HUES48 (cell line): Measurements from ENCODE around the gene AQP12B.

Source experiments
- H3K27ac ChIP-seq: one replicate; pipeline ENCODE4 v1.7.0; 2013; ENCODE audit warnings: low read depth, low read length, inconsistent platforms
- H3K27me3 ChIP-seq: 2 replicates; pipeline ENCODE4 v1.6.1; 2013; ENCODE audit warnings: mild to moderate bottlenecking, low read length; ENCODE audit not compliant: control insufficient read depth, insufficient read depth
- H3K36me3 ChIP-seq: 2 replicates; pipeline ENCODE4 v1.6.1; 2013; ENCODE audit warnings: low read length; ENCODE audit not compliant: control insufficient read depth, insufficient read depth
- H3K4me1 ChIP-seq: 2 replicates; pipeline ENCODE4 v1.6.1; 2013; ENCODE audit warnings: mild to moderate bottlenecking, low read length; ENCODE audit not compliant: control insufficient read depth, insufficient read depth
- H3K4me3 ChIP-seq: 2 replicates; pipeline ENCODE4 v1.5.1; 2013; ENCODE audit warnings: mild to moderate bottlenecking, low read depth, low read length
- H3K9ac ChIP-seq: 2 replicates; pipeline ENCODE4 v1.6.1; 2013; ENCODE audit warnings: mild to moderate bottlenecking, low read depth, low read length, moderate library complexity
- H3K9me3 ChIP-seq: 2 replicates; pipeline ENCODE4 v1.6.1; 2013; ENCODE audit warnings: low read length; ENCODE audit not compliant: control insufficient read depth, insufficient read depth

AQP12B gene

DNA sequence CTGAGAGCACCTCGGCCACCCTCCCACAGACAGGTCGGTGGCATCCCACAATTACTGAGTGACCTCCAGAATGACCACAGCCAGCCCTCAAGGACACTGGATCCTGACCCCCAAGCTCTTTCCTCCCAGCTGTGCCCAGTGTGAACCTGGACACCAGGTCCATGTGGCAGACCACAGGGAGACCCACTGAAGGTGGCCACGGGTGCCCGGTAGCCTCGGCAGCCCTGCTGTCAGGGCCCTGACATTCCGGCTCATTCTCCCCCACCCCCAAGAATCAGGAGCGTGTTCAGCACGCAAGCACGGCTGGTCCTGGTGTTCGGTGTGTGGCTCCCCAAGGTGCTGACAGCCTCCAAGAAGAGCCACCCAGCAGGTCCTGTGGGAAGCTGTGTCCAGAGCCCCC, 41.7 kb upstream of the AQP12B start:
- Histone ChIP-seq H3K27me3 (no peaks in the 10 kb centered on the region), H3K9me3 (no peaks in the 10 kb centered on the region), H3K36me3 (peaks cover 75% of the 10 kb centered on the region), H3K9ac (no peak overlapping the region), H3K4me3 (no peak overlapping the region), H3K4me1 (no peaks in the 10 kb centered on the region), H3K27ac (no peak overlapping the region)

DNA sequence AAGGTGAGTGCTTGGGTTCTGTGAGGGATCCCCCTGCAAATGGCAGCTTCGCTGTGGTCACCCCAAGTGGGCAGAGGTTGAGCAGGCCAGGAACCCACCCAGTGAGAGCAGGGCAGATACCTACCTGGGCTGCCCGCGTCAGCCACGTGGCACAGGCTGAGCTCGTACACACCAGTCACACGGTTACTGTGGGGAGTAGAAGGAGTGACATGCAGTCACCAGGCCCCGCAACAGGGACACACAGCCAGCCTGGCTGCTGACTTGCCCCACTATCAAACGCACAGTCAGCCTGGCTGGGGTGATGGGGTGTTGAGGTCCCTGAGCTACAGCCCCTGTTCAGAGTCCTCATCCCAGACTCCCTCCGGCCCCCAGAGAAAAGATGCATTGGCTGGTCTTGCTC, 41.2 kb upstream of the AQP12B start:
- peaks cover 76% of the 10 kb centered on the region for H3K36me3 ChIP-seq
- no peak overlapping the region for H3K4me3 ChIP-seq
- H3K27ac ChIP-seq = no peak overlapping the region

DNA sequence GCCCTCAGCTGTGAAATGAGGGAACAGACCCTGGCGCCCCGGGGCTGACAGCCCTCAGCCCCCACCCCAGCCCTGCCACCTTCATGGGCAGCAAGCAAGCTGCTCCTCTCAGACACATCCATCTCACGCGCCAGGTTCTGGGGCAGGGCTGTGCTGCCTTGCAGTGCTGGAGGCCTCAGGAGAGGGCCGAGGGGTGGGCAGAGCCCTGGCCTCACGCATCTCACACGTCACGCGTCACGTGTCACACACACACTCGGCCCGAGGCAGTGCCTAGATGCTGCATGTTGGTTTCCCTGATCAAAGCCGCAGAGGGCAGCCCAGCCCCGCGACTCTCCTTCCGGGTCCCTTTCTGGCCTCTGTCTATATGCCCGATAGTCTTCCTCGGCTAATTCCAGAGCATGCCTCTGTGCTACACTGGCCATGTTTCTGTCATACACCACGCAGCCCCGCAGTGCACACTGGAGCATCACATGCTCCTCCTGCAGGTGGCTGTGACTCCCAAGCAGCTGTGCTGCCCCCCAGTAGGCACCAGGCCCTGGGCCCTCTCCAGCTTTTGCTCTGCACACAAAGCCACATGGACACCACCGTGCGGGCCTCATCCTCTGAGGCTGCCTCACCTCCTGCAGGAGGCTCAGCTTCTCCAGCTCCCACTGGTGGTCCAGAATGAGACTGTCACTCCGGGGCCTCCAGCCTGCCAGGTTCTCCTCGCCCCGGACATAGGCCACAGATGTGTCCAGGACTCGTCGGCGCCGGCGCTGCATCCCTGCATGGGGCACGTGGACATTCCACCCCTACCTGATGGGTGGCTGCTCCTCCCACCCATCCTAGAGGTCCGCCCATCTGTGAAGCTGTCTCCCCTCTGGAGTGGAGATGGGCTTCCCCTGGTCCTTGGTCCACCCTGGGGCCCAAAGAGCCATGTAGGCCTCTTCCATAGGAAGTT, 40.4 kb upstream of the AQP12B start:
- H3K4me3 ChIP-seq = no peak overlapping the region
- H3K36me3 ChIP-seq = peaks cover 82% of the 10 kb centered on the region
- no peak overlapping the region for H3K9ac ChIP-seq
- no peaks in the 10 kb centered on the region for H3K27me3 ChIP-seq
- H3K4me1 ChIP-seq = no peaks in the 10 kb centered on the region
- no peak overlapping the region for H3K27ac ChIP-seq
- no peaks in the 10 kb centered on the region for H3K9me3 ChIP-seq

More for the DNA sequence above, 41.2 kb upstream of the AQP12B start:
- no peaks in the 10 kb centered on the region for H3K9me3 ChIP-seq
- no peaks in the 10 kb centered on the region for H3K4me1 ChIP-seq
- H3K9ac ChIP-seq = no peak overlapping the region
- no peaks in the 10 kb centered on the region for H3K27me3 ChIP-seq

DNA sequence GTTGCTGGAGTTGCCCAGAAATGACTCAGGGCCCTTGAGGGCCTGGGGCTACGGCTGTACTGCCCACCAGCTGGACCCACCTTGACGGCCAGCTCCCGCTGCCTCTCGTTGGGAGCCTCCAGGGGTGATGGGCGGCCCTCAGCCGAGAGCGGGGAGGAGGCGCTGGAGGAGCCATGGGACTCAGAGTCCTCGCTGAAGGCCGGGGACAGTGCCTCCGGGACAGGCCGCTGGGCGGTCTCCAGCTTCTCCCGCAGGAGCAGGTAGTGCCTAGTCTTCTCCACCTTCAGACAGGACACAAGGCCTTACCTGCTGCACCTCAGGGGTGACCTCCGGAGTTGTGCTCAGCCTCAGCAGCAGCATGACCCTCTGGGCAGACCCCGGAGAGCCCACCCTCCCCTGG, 39.7 kb upstream of the AQP12B start:
- H3K9me3 ChIP-seq = no peaks in the 10 kb centered on the region
- no peak overlapping the region for H3K27ac ChIP-seq
- no peaks in the 10 kb centered on the region for H3K4me1 ChIP-seq
- no peak overlapping the region for H3K4me3 ChIP-seq
- no peaks in the 10 kb centered on the region for H3K27me3 ChIP-seq
- peaks cover 88% of the 10 kb centered on the region for H3K36me3 ChIP-seq
- H3K9ac ChIP-seq = no peak overlapping the region

DNA sequence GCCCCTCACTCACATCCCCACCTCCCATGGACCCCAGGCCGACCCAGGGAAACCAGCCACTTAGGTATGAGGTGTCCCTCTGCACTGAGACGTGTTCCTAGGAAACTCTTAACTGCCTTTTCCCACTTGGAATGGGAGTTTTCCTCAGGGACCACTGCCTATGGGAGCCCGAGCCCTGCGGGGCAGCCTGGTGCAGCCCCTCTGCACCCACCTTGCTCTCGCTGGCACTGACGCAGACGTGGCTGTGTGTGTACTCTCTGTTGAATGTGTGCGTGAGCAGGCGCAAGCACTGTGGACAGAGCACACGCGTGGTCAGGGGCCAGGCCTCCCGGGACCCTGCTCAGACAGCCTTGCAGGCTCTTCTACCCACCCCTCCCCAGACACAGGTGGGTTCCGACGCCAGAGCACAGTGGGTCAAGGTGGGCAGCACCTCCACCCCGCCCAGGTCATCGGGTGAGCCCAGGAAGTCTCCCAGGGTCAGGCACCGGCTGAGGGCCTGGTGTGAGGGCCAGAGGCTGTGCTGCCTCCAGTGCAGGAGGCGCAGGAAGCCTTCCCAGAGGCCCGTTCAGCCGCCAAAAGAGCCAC, 39.0 kb upstream of the AQP12B start:
- H3K27me3 ChIP-seq = no peaks in the 10 kb centered on the region
- H3K4me1 ChIP-seq = no peaks in the 10 kb centered on the region
- no peaks in the 10 kb centered on the region for H3K9me3 ChIP-seq
- no peak overlapping the region for H3K4me3 ChIP-seq
- H3K36me3 ChIP-seq = peaks cover 92% of the 10 kb centered on the region
- H3K27ac ChIP-seq = no peak overlapping the region
- H3K9ac ChIP-seq = no peak overlapping the region

DNA sequence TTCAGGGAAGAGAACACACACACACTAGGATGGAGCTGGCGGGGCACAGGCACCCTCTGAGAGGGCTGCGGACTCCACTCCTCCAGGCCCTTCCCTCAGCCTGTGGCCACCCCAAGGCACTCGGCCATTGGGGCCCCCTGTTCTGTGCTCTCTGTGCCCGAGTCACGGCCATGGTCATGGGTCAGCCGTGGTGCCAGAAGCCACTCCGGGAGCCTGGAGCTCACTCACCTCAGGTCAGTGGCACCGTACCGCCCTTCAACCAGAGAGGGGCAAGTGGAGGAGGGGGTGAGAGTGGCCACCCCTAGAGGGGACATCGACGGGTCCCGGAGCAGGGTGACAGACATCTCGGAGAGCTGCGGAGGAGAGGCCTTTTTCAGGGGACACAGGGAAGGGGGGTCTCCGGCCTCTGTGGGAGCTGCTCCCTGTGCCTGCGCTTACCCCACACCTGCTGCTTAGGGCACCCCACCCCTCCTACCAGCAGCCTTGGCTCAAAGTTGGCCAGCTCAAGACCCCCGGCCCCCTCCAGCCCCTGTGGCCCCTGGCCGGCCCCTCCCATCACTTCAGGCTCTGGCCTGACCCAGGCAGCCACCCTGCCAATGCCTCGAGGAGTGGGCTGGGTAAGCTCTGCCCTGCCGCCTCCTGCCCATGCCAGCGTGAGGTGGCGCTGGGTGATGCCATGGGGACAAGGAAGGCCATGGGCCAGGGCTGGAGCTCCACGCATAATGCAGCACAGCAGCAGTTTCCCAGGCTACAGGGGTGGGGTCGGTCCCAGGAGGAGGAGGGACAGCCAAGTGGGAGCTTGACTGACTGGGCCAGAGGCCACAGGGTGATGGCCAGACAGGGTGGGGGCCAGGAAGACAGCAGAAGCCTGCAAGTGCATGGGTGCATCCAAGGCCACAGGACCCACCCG, 38.3 kb upstream of the AQP12B start:
- H3K27ac ChIP-seq = no peak overlapping the region
- no peaks in the 10 kb centered on the region for H3K27me3 ChIP-seq
- H3K4me3 ChIP-seq = no peak overlapping the region
- no peaks in the 10 kb centered on the region for H3K9me3 ChIP-seq
- peaks cover 92% of the 10 kb centered on the region for H3K36me3 ChIP-seq
- H3K4me1 ChIP-seq = no peaks in the 10 kb centered on the region
- H3K9ac ChIP-seq = no peak overlapping the region

DNA sequence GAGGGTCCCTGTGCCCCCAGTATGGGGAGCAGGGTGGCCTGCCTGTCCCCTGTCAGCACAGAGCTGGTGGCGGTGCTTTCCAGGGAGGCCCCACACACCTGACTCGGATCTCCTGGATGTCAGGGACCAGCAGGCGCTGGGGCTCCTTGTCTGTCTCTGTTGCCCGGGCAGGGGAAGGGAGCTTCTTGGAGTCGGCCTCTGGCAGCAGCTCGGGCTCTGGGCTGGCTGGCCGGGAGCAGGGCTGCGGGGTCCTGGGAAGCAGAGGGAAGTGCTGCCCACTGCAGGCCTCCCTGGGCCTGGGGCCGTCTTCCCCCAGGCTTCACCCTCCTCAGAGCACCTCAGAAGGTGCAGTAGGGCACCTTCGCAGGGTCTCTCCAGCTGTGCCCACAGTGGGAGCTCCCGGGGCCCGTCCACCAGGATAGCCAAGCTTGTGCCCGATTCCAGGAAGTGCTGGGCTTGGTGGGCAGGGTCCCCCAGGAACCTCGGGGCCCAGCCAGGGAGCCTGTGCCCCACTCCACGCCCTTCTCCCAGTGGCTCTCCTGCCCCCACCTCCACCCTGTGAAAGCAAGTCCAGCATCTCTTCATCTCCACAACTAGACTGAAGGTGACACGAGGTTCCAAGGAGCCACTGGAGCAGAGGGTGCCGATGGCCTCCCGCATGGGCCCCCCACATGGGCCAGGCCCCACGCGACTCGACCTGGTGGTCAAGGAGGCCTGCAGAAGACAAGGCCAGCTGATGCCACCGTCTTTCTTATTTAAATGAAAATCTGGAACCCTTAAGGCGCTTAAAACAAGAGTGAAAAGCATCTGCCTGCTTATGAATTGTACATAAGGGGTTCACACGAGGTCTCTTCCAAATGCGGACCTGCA, 37.2 kb upstream of the AQP12B start:
- peaks cover 82% of the 10 kb centered on the region for H3K36me3 ChIP-seq
- H3K4me1 ChIP-seq = no peaks in the 10 kb centered on the region
- no peak overlapping the region for H3K9ac ChIP-seq
- no peak overlapping the region for H3K27ac ChIP-seq
- no peak overlapping the region for H3K4me3 ChIP-seq
- no peaks in the 10 kb centered on the region for H3K9me3 ChIP-seq
- no peaks in the 10 kb centered on the region for H3K27me3 ChIP-seq

DNA sequence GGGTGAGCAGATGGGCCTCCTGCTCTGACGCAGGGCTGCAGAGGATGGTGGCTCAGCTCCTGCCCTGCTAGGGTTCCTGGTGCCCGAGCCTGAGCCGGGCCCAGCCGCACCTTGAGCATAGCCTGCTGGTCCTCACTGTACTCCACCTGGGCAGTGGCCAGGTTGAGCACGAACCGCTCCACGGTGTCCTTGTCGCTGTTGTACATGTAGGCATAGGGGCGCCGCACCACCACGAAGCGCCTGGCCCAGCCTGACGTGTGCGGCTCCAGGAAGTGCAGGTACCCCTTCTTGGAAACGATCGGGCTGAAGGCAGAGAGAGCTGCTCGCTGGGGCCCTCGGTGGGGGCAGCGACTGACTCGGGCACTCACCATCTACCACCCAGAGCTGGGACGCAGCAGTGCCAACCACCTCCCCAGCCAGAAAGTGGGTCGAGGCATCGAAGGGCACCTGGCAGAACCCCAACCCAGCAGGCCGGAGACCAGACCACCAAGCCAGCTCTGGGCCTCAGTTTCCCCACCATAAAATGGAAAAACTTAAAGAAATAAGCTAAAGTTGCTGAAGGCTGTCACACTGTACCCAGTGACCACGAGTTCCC, 36.3 kb upstream of the AQP12B start:
- no peaks in the 10 kb centered on the region for H3K27me3 ChIP-seq
- no peak overlapping the region for H3K27ac ChIP-seq
- H3K9ac ChIP-seq = no peak overlapping the region
- H3K4me3 ChIP-seq = no peak overlapping the region
- no peaks in the 10 kb centered on the region for H3K4me1 ChIP-seq
- H3K36me3 ChIP-seq = peaks cover 74% of the 10 kb centered on the region
- H3K9me3 ChIP-seq = no peaks in the 10 kb centered on the region

DNA sequence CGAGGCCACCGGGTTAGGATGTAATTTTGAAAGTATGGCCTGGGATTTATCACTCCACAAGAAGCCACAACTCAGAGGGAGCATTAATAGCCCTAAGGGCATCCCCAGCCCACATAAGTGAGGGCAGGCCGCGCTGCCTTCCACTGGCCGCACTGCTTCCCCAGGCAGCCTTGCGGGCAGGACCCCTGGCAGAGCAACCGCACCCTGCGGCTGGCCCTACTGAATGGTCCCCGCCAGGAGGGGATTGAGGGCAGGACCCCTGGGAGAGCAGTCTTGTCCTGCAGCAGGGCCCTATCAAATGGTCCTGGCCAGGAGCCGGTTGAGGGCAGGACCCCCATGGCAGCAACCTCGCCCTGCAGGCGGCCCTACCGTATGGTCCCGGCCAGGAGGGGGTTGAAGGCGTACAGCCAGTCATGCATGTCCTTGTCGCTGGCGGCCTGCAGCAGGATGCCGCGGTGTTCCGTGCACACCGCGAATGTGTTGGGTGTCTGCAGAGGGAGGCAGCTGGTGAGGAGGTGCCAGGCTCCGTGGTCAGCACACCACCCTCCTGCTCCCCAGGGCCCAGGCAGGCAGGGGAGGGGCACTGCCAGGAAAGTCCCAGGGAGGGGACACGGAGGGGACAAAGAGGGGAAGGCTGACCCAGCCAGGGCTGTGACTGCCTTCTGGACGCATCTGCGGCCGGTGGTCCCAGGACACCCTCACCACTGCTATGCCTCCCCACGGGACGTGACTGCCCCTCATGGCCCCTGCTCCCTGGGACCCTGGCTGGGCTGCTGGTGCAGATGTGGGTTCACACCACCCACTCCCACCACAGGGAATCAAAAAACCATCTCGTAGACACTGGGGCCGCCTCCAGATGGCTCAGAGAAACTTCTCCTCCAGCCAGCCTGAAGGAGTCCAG, 35.2 kb upstream of the AQP12B start:
- no peak overlapping the region for H3K9ac ChIP-seq
- H3K36me3 ChIP-seq = peaks cover 63% of the 10 kb centered on the region
- no peak overlapping the region for H3K27ac ChIP-seq
- no peak overlapping the region for H3K4me3 ChIP-seq
- no peaks in the 10 kb centered on the region for H3K9me3 ChIP-seq
- H3K4me1 ChIP-seq = no peaks in the 10 kb centered on the region
- H3K27me3 ChIP-seq = no peaks in the 10 kb centered on the region
